ENCODE data around the gene JADE3.

The JADE3 gene

DNA sequence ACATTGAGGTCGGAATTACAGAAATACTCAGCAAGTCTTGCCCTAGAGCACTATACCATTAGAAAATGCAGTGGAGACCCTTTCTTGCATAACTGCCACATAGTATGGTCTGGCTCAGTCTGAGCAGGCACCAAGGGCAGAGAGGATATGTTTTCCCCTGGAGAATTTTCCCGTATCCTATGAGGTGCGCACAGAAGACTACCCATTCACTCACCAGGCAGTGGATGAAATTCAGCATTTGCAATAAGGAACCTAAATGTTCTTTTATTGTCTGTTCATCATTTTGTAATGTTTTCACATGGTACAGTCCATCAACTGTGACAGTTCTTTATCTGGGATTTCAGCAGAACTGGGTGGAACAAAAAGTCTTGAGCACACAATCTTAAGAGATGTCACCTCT lies 15.5 kb downstream of the JADE3 start:
- DNase-seq (ENCODE audit: low read depth) = no peak
- H3K4me3 ChIP-seq (ENCODE audit: low read depth, low read length) = no peak overlapping the region
- TF ChIP-seq, protein P1, sequence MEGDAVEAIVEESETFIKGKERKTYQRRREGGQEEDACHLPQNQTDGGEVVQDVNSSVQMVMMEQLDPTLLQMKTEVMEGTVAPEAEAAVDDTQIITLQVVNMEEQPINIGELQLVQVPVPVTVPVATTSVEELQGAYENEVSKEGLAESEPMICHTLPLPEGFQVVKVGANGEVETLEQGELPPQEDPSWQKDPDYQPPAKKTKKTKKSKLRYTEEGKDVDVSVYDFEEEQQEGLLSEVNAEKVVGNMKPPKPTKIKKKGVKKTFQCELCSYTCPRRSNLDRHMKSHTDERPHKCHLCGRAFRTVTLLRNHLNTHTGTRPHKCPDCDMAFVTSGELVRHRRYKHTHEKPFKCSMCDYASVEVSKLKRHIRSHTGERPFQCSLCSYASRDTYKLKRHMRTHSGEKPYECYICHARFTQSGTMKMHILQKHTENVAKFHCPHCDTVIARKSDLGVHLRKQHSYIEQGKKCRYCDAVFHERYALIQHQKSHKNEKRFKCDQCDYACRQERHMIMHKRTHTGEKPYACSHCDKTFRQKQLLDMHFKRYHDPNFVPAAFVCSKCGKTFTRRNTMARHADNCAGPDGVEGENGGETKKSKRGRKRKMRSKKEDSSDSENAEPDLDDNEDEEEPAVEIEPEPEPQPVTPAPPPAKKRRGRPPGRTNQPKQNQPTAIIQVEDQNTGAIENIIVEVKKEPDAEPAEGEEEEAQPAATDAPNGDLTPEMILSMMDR (IDR thresholded peaks at IDR 0.05; ENCODE audit: low read depth, low read length, missing control alignments) = no peak

DNA sequence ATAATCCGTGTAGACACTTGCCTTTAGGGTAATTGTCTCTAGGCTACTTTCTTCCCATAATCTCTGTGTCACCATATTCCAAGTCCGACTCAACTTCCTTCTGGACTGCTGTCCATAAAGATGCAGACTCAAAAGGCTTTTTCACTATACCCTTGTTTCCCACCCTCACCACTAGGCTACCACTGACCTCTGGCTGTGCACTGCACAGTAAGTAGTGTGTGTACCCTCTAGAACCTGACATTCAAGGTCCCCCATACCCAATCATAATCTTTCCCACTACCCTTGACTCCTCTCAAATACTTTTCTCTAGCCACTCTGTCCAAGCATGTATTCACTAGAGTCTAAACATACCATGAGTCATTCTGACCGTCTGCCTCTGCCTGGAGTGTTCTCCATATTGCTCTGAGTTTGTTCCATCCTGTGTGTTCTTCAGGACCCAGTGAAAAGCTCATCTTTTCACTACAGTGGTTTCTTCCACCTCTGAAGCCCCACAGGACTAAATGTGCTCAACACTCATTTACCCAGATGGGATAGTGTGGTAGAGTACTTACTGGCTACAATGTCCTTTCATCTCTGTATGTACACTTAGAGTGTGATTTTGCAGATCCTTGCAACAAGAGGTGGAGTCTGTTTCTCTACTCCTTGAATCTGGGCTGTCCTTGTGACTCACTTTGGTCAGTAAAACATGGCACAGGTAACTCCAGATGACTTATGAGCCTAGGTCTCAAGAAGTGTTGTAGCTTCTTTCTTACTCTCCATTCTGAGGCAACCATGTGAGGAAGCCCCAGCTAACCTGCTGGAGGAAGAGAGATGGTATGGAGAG lies 17.4 kb downstream of the JADE3 start:
- no peak for DNase-seq (ENCODE audit: low read depth)
- TF ChIP-seq, protein P1 (IDR thresholded peaks at IDR 0.05; ENCODE audit: low read depth, low read length, missing control alignments) = no peak
- no peak overlapping the region for H3K4me3 ChIP-seq (ENCODE audit: low read depth, low read length)

DNA sequence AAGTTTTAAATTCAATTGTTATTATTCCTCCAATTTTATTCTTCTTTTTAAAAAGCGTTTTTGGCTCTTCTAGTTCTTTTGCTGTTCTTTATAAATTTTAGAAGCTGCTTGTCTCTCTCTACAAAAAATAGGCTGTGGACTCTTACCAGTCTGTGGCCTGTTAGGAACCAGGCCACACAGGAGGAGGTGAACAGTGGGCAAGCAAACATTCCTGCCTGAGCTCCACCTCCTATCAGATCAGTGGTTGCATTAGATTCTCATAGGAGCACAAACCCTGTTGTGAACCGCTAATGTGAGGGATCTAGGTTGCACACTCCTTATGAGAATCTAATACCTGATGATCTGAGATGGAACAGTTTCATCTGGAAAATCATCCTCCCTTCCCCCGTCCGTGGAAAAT lies 23.1 kb downstream of the JADE3 start:
- TF ChIP-seq, protein P1 (IDR thresholded peaks at IDR 0.05; ENCODE audit: low read depth, low read length, missing control alignments) = no peak
- DNase-seq (ENCODE audit: low read depth) = no peak
- no peak overlapping the region for H3K4me3 ChIP-seq (ENCODE audit: low read depth, low read length)

DNA sequence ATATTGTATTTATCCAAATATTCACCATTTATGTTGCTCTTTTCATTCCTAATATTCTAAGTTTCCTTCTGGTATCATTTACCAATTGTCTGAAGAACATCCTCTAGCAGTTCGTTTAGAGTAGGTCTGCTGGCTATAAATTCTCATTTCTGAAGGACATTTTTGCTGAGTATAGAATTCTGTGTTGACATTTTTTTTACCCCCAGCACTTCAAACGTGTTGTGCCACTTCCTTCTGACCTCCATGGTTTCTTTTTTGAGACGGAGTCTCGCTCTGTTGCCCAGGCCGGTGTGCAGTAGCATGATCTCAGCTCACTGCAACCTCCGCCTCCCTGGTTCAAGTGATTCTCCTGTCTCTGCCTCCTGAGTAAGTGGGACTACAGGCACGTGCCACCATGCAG lies 26.4 kb downstream of the JADE3 start:
- DNase-seq (ENCODE audit: low read depth) = no peak
- TF ChIP-seq, protein P1 (IDR thresholded peaks at IDR 0.05; ENCODE audit: low read depth, low read length, missing control alignments) = no peak
- no peak overlapping the region for H3K4me3 ChIP-seq (ENCODE audit: low read depth, low read length)

DNA sequence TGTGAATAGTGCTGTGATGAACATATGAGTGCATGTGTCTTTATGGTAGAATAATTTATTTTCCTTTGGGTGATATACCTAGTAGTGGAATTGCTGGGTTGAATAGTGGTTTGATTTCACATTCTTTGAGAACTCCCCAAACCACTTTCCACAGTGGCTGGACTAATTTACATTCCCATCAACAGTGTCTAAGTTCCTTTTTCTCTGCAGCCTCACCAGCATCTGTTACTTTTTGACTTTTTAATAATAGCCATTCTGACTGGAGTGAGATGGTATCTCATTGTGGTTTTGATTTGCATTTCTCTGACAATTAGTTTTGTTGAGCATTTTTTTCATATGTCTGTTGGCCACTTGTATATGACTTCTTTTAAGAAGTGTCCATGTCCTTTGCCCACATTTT lies 29.1 kb downstream of the JADE3 start:
- TF ChIP-seq, protein P1 (IDR thresholded peaks at IDR 0.05; ENCODE audit: low read depth, low read length, missing control alignments) = no peak
- H3K4me3 ChIP-seq (ENCODE audit: low read depth, low read length) = no peak overlapping the region
- no peak for DNase-seq (ENCODE audit: low read depth)

DNA sequence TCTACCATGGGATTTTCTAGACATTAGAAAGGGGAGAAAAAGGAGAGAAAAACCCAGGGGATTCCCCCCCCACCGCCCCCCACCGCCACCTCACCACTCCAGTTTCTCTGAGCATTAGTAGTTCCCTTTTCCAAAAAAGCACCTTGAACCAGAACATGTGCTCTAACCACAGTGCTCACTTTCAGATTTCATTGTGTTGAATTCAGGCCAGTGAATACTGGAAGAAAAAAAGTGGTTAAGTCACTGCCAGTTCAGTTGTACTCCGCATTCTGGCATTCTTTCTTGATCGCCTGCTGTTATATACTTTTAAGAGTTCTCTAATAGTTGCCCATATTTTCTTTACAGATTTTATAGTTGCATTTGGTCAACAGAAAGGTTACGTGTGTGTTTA lies 40.9 kb downstream of the JADE3 start:
- no peak overlapping the region for H3K4me3 ChIP-seq (ENCODE audit: low read depth, low read length)
- peak; percentile 26 for DNase-seq (ENCODE audit: low read depth)
- TF ChIP-seq, protein P1 (IDR thresholded peaks at IDR 0.05; ENCODE audit: low read depth, low read length, missing control alignments) = no peak

DNA sequence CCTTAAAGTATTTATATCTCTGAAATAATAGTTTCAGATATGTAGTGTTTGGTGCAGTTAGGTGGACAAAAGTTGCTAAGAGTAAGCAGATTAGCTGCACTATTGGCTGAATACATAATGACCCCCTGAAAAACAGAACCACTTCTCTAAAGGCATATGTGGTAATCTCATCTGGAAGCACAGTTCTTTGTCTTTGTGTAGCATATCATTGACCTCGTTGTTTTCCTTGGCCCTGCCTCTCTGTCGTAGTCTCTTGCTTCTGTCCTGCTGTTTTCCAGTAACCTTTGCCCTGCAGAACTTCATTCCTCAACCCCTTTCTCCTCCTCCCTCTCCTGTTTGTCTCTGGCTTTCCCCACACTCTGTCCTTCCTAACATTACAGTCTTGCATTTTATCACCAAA lies 41.4 kb downstream of the JADE3 start:
- H3K4me3 ChIP-seq (ENCODE audit: low read depth, low read length) = no peak overlapping the region
- TF ChIP-seq, protein P1 (IDR thresholded peaks at IDR 0.05; ENCODE audit: low read depth, low read length, missing control alignments) = no peak
- no peak for DNase-seq (ENCODE audit: low read depth)

Data from GM12864 (cell line).